Stimulated activated CD4-positive, alpha-beta T cell treated with anti-CD3 and anti-CD28 coated beads, Interleukin-15, amount 100 ng/mL, for 24 hours (primary cell): Measurements from ENCODE around the gene NTN4.
A peak's percentile ranks its signal among the peaks of the same experiment; 100 is the strongest.
"Not testable (repeated sequence)": the region's sequence is repeated elsewhere in the genome, so short reads cannot be mapped to it uniquely, and the experiment has no call there.

Source experiments
- DNase-seq: peaks from one replicate; pipeline ENCODE4 v3.0.0-alpha.2; 2020

The NTN4 gene

GRCh38 chr12:95796225-95796981 is 5.8 kb upstream of the NTN4 start:
- no peak for DNase-seq

DNA sequence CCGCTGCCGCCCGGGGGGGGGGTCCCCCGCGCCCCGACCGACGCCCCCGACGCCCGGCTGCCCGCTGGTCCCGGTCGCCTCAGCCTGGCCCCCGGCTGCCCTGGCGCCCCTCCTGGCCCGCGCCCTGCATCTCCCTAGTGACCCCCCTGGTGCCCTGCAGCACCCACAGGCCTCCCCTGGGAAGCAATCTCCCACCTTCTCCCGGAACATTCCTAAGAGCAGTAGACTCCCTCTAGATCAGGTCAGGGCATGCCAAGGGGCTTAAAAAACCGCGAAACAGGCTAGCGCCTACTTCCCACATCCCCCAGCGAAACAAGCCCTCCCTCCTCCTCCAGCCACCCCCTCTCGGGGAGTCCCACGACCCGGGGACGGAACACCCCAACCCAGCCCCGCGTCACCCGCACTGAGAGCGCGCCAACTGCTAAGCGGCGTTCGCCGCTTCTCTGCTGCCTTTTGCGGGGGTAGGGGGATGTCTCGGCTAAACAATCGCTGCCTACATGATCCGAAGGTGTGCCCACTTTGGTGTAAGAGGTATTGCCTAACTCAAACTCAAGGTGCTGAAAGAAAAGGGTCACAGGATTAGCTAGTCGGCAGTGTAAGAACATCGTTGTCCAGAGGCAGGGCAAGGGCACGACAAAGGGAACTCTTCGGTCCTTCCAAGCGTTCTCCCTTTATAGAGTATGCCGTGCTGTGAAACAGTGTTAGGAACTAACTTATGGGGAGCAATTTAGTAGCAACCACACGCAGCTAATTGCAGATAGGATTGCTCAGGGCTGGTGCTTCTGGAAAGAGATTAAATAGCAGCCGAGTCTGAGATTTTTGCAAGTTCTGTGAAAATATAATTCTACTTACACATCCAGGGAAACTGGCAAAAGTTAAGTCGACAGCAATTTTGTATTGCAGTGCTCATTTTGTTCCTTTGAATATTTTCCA is 619 bp upstream of the NTN4 start:
- DNase-seq = peak; percentile 40

DNA sequence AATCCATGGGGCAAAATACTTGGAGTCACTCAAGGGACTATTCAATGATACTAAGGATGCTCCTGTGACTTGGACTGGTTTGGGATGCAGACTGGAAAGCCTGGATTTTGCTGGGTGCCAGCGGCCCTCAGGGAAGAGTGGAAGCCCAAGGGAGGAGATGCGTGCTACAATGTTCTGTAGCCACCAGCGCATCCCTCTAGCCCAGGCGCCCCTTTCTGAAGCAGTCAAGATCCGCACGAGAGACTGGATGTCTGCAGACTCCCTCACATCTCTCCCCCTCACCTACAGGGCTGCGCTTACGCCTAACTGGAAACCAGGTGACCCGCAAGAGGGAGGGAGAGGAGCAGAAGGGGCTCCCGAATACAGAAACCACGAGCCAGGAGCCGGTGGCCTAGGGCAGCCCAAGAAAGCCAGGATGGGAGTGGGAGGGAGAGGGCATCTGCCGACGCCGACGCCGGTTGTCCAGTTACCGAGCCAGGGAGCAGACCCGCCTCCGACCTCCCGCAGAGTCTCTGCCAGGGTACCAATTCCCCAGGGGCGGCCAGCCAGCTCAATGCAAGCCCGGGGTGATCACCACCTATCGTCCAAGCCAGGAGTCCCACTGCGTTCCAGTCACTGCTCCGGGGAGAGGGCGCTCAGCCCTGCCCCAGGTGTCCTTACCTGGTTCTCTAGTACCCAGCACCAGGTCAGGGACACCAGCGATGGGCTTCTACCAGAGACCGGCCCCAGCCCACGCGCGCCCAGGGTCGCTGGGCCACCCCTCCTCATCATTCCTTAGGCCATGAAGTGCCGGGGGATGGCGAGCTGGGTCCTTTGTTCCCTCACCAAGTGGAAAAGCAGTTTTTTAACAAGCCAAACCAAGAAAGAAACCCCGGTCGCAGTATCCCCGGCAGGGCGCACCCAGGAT is 1.2 kb downstream of the NTN4 start:
- peak; percentile 8 for DNase-seq

DNA sequence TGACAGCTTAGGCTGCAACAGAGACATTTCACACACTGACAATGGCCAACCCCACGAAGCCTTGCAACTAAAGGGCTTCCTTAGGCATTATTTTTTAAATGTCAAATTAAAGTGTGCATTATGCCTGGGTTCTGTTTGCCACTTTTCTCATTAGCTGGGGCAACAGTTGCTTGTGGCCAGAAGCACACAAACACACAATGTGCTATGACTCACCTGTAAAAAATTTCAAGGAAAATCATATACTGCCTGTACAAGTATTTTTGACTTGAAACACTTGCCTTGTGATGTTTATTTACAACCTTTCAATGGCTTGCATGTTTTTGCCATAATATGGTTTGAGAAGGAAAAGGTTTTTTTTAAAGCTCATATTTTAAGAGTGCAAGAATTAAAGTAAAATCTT is 1.9 kb downstream of the NTN4 start:
- DNase-seq = no peak

- no peak for DNase-seq
These were observed 3.2 kb downstream of the NTN4 start for GRCh38 chr12:95787274-95787818.

- no peak for DNase-seq
These were observed 5.6 kb downstream of the NTN4 start for GRCh38 chr12:95784915-95785314.

- no peak for DNase-seq
These were observed 6.3 kb downstream of the NTN4 start for GRCh38 chr12:95784286-95784685.

DNA sequence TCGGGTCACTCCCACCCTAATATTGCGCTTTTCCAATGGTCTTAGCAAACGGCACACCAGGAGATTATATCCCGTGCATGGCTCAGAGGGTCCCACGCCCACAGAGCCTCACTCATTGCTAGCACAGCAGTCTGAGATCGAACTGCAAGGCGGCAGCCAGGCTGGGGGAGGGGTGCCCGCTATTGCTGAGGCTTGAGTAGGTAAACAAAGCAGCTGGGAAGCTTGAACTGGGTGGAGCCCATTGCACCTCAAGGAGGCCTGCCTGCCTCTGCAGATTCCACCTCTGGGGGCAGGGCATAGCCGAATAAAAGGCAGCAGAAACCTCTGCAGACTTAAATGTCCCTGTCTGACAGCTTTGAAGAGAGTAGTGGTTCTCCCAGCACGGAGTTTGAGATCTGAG is 15.1 kb downstream of the NTN4 start:
- DNase-seq = not testable (repeated sequence)

- DNase-seq = no peak
These were observed 16.1 kb downstream of the NTN4 start for GRCh38 chr12:95774311-95775045.

GRCh38 chr12:95773320-95773719 is 17.2 kb downstream of the NTN4 start:
- DNase-seq = no peak

- no peak for DNase-seq
These were observed 22.9 kb downstream of the NTN4 start for GRCh38 chr12:95767703-95768102.

GRCh38 chr12:95766356-95767019 is 24.1 kb downstream of the NTN4 start:
- no peak for DNase-seq

- DNase-seq = no peak
These were observed 25.7 kb downstream of the NTN4 start for GRCh38 chr12:95764848-95765247.

GRCh38 chr12:95763809-95764253 is 26.7 kb downstream of the NTN4 start:
- peak; percentile 2 for DNase-seq

DNA sequence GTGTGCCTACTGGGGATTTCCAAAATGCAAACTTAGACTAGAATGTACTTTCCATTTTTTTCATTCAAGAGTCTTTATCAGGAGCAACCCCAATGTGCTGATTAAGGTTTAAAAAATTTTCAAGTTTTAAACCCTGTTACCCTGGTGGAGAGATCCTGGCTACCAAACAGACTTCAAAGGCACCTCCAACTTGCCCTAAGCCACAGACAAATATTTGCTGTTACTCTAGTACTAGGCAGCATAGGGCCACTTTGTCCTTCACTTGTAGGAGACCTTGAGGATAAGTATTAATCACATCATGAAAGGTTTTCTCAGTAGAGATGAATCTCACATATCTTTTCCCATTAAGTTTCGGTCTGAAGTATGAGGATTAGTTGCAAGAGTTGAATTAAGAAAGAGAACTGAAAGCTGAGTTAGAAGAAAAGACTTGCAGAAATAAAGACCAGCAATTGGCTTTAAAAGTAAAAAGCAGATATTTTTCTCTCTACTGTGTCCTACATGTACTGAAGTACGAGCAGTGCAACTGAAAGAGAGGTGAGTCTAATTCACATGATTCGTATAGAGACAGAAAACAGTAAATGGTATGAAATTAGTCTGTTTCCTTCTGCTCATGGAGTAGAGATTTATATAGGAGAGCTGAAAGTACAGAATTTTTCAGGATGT is 28.3 kb downstream of the NTN4 start:
- DNase-seq = no peak

- no peak for DNase-seq
These were observed 30.2 kb downstream of the NTN4 start for GRCh38 chr12:95760371-95760770.

GRCh38 chr12:95759718-95760117 is 30.8 kb downstream of the NTN4 start:
- no peak for DNase-seq

DNA sequence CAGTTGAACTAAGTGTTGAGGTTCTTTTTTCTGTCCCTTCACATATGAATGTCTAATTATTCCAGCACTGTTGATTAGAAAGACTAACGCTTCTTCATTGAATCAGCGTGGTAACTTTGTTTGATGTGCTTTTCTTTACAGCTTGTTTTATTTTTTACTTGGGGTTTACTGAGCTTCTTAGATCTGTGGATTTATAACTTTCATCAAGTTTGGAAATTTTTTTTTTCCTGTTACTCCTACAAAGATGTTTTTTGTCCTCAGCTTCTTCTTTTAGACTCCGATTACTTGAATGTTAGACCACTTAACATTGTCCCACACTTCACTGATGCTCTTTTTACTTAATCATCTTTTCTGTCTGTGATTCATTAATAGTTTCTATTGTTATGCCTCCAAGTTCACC is 31.5 kb downstream of the NTN4 start:
- no peak for DNase-seq

- DNase-seq = no peak
These were observed 34.2 kb downstream of the NTN4 start for GRCh38 chr12:95756362-95756761.

DNA sequence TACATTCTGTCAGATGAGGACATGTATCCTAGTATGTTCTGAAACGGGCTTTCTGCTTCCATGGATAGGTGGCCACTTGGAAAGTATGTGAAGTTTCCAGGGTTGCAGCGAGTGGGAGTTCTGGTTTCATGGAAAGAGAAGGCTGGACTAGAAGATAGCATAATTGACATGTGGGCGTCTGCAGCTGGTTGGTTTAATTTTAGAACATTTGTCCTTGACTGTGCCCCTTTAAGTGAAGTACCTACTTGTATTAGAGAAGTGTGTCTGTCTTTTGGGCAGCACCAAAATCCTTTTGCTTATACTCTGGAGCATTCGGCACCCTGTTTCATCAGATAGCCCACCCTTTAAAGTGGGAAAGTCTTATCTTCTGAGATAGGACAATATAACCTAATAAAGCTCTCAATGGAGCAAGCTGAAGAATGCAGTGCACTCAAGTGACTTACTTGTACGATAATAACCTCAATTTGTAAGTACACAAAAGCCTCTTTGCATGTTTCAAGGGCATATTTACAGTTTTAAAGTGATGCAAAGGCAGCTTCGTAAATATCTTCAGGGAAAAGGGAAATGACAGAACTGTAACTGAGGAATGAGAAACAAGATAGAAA is 35.2 kb downstream of the NTN4 start:
- DNase-seq = no peak
